K562 (cell line): Measurements from ENCODE around the gene UNC119. TPM values are rescaled to one million over a fixed set of nuclear protein-coding genes. Genes with fewer than 3 reads are reported as not detected.

Source experiments
- CTBP1 ChIP-seq: fragments of 450-650 bp; IDR thresholded peaks from 2 replicates; pipeline ENCODE4 v1.6.1; 2016; ENCODE audit warnings: borderline replicate concordance
- FOXA1 ChIP-seq: fragments of 450-650 bp; IDR thresholded peaks from 2 replicates; pipeline ENCODE4 v1.6.1; 2016; ENCODE audit warnings: mild to moderate bottlenecking, borderline replicate concordance
- HDAC3 ChIP-seq: fragments of 450-650 bp; IDR thresholded peaks from 2 replicates; pipeline ENCODE4 v1.6.1; 2018; ENCODE audit warnings: borderline replicate concordance, mild to moderate bottlenecking, moderate library complexity; ENCODE audit not compliant: partially characterized antibody
- HIVEP1 ChIP-seq: fragments of 250-450 bp; sonication (Bioruptor Pico); IDR thresholded peaks from 2 replicates; pipeline ENCODE4 v1.4.0; 2020; ENCODE audit warnings: mild to moderate bottlenecking
- HNRNPLL ChIP-seq: fragments of 200-400 bp; formaldehyde crosslinking; IDR thresholded peaks from 2 replicates; pipeline ENCODE4 v1.6.1; 2017; ENCODE audit warnings: low read length, low read depth, mild to moderate bottlenecking; ENCODE audit not compliant: poor library complexity, severe bottlenecking
- KAT2B ChIP-seq: IDR thresholded peaks from one replicate; pipeline ENCODE4 v1.6.1; 2012; ENCODE audit warnings: low read depth, mild to moderate bottlenecking, control low read depth, inconsistent platforms, low read length, moderate library complexity
- MEF2D ChIP-seq: conservative IDR thresholded peaks from 2 replicates; pipeline ENCODE4 v1.6.1; 2016; ENCODE audit warnings: low read depth, missing genetic modification characterization, missing compliant biosample characterization
- NFATC3 ChIP-seq: fragments of 450-650 bp; IDR thresholded peaks from 2 replicates; pipeline ENCODE4 v1.6.1; 2017; ENCODE audit warnings: mild to moderate bottlenecking
- POLR2A ChIP-seq: fragments of 450-650 bp; conservative IDR thresholded peaks from 2 replicates; pipeline ENCODE4 v1.6.1; 2016
- POU5F1 ChIP-seq: fragments of 150-350 bp; IDR thresholded peaks from 2 replicates; pipeline ENCODE4 v1.6.1; 2014; ENCODE audit warnings: borderline replicate concordance, low read length, low read depth, mild to moderate bottlenecking; ENCODE audit not compliant: partially characterized antibody
- SNRNP70 ChIP-seq: fragments of 200-400 bp; formaldehyde crosslinking; optimal IDR thresholded peaks from 2 replicates; pipeline ENCODE3; 2017; ENCODE audit warnings: low read depth, low read length
- TCF15 ChIP-seq: fragments of 250-450 bp; sonication (Bioruptor Pico); IDR thresholded peaks from 2 replicates; pipeline ENCODE4 v1.8.0; 2022; ENCODE audit warnings: moderate library complexity, mild to moderate bottlenecking, inconsistent platforms
- TSC22D4 ChIP-seq: fragments of 450-650 bp; IDR thresholded peaks from 2 replicates; pipeline ENCODE4 v1.6.1; 2016; ENCODE audit warnings: missing genetic modification characterization, missing biosample characterization, control low read depth
- ZKSCAN8 ChIP-seq: fragments of 200-800 bp; sonication (Bioruptor generic); IDR thresholded peaks from 2 replicates; pipeline ENCODE4 v1.6.1; 2016; ENCODE audit warnings: missing genetic modification characterization, missing compliant biosample characterization
- ZMIZ1 ChIP-seq, 2 experiments: fragments of 150-350 bp in 1 of 2; IDR thresholded peaks; 2 replicates each; pipeline ENCODE4 v1.6.1; 2012 to 2016; ENCODE audit warnings: low read depth in 2 of 2, low read length in 2 of 2, mild to moderate bottlenecking in 1 of 2, moderate library complexity in 1 of 2
- polyA plus RNA-seq, 8 experiments: library from polyadenylated mRNA; depleted of rRNA in 4 of 8; stranded (reverse) in 5 of 8; unstranded in 3 of 8; fragments of >200 nt; fragmentation: Nextera tagmentation in 2 of 8; fragmentation: Illumina TruSeq in 1 of 8; extraction: Ambion mirVana in 2 of 8; extraction: Trizol in 1 of 8; gene quantifications; 2 replicates each; pipeline versions ENCODE4 v1.2.1 to v1.2.3, GENCODE V29; 2011 to 2014; ENCODE audit warnings: inconsistent platforms in 1 of 8, missing spikeins in 1 of 8
- total RNA-seq, 7 experiments: library from RNA; depleted of rRNA in 6 of 7; stranded (reverse); fragments of >200 nt in 6 of 7; fragmentation: Illumina TruSeq in 2 of 7; extraction: Trizol in 2 of 7; gene quantifications; 2 replicates each; pipeline versions ENCODE4 v1.2.1 to v1.2.3, GENCODE V29; 2011 to 2021; ENCODE audit warnings: low replicate concordance in 1 of 7
- TF ChIP-seq, protein P1 (sequence below), 2 experiments: IDR thresholded peaks; 2 replicates each; pipeline ENCODE4 v1.6.1; 2012; ENCODE audit warnings: improper control_type of control experiment in 2 of 2, low read depth in 2 of 2, low read length in 2 of 2, borderline replicate concordance in 1 of 2
- TF ChIP-seq, protein P2 (sequence below): fragments of 450-650 bp; formaldehyde crosslinking; IDR thresholded peaks from 2 replicates; pipeline ENCODE4 v1.4.0; 2020; ENCODE audit warnings: mild to moderate bottlenecking

The UNC119 gene
- total and polyA plus RNA-seq, 9 of the 15 experiments (the other 6 are each of a cell fraction or from before 2014, with no cell fraction given) = 0.37 to 47.7 (median 16.3) TPM

GRCh38 chr17:28527181-28527681, 25.2 kb downstream of the UNC119 start (continued):
- TF ChIP-seq, protein P1, sequence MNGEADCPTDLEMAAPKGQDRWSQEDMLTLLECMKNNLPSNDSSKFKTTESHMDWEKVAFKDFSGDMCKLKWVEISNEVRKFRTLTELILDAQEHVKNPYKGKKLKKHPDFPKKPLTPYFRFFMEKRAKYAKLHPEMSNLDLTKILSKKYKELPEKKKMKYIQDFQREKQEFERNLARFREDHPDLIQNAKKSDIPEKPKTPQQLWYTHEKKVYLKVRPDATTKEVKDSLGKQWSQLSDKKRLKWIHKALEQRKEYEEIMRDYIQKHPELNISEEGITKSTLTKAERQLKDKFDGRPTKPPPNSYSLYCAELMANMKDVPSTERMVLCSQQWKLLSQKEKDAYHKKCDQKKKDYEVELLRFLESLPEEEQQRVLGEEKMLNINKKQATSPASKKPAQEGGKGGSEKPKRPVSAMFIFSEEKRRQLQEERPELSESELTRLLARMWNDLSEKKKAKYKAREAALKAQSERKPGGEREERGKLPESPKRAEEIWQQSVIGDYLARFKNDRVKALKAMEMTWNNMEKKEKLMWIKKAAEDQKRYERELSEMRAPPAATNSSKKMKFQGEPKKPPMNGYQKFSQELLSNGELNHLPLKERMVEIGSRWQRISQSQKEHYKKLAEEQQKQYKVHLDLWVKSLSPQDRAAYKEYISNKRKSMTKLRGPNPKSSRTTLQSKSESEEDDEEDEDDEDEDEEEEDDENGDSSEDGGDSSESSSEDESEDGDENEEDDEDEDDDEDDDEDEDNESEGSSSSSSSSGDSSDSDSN (IDR thresholded peaks at IDR 0.05; ENCODE audit: borderline replicate concordance in 1 of 2, low read depth in 2 of 2, low read length in 2 of 2) = no peak
- no peak for TF ChIP-seq FOXA1
- no peak for TF ChIP-seq SNRNP70
- TF ChIP-seq KAT2B = no peak
- no peak for TF ChIP-seq NFATC3
- no peak for TF ChIP-seq HDAC3
- no peak for TF ChIP-seq TSC22D4 (tag)
- no peak for TF ChIP-seq TCF15 (CRISPR knock-in tag)
- no peak for TF ChIP-seq POU5F1
- TF ChIP-seq, protein P2, sequence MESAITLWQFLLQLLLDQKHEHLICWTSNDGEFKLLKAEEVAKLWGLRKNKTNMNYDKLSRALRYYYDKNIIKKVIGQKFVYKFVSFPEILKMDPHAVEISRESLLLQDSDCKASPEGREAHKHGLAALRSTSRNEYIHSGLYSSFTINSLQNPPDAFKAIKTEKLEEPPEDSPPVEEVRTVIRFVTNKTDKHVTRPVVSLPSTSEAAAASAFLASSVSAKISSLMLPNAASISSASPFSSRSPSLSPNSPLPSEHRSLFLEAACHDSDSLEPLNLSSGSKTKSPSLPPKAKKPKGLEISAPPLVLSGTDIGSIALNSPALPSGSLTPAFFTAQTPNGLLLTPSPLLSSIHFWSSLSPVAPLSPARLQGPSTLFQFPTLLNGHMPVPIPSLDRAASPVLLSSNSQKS (CRISPR knock-in tag) = no peak
- TF ChIP-seq CTBP1 = peak; percentile 73
- no peak for TF ChIP-seq HNRNPLL
- TF ChIP-seq ZKSCAN8 (CRISPR knock-in tag) = peak; percentile 68; the same call in 1 of the 2 replicates
- TF ChIP-seq POLR2A = no peak
- no peak for TF ChIP-seq HIVEP1 (CRISPR knock-in tag)
- TF ChIP-seq MEF2D (tag) = 0 out of 2 replicates have a peak, but pooled peaks have one; percentile 48
- TF ChIP-seq ZMIZ1 (IDR thresholded peaks at IDR 0.05; ENCODE audit: low read depth in 2 of 2, low read length in 2 of 2) = peak in 1 of 2 experiments; percentile 95; a peak in 2 of 4 replicates
